Tibial nerve (tissue), 4 donors: ENCODE data around the gene NCBP2. TPM values are rescaled to one million over a fixed set of nuclear protein-coding genes. Genes with fewer than 3 reads are reported as not detected.

Experiments used
- DNase-seq, 2 donors: peaks; one replicate each; pipeline ENCODE4 v3.0.0-alpha.2; 2019; ENCODE audit warnings: low spot score in 2 of 2
- H3K27ac ChIP-seq, 4 donors: fragments of 200-600 bp; sonication (generic) in 3 of 4; one replicate each; pipeline ENCODE4 v1.5.1; 2017 to 2019; ENCODE audit warnings: mild to moderate bottlenecking in 1 of 4
- H3K27me3 ChIP-seq, 2 donors: fragments of 200-600 bp; sonication (generic) in 1 of 2; one replicate each; pipeline versions ENCODE4 v1.5.1 to v1.6.0; 2017 to 2019
- H3K36me3 ChIP-seq, 3 donors: fragments of 200-600 bp; sonication (generic); one replicate each; pipeline ENCODE4 v1.5.1; 2018 to 2019
- H3K4me1 ChIP-seq, 4 donors: fragments of 200-600 bp; sonication (generic) in 3 of 4; one replicate each; pipeline ENCODE4 v1.5.1; 2017 to 2019
- H3K4me3 ChIP-seq, 4 donors: fragments of 200-600 bp; sonication (generic) in 3 of 4; one replicate each; pipeline ENCODE4 v1.5.1; 2017 to 2019; ENCODE audit warnings: mild to moderate bottlenecking in 1 of 4, moderate library complexity in 1 of 4
- H3K9me3 ChIP-seq, 4 donors: fragments of 200-600 bp; sonication (generic) in 3 of 4; one replicate each; pipeline ENCODE4 v1.5.1; 2017 to 2019
- CTCF ChIP-seq, 5 experiments: fragments of 200-600 bp in 3 of 5; fragments of 450-650 bp in 2 of 5; sonication (generic) in 3 of 5; IDR thresholded peaks; one replicate each; pipeline ENCODE4 v1.5.1; 2016 to 2019; ENCODE audit warnings: antibody characterized with exemption in 5 of 5, mild to moderate bottlenecking in 3 of 5, moderate library complexity in 2 of 5
- EP300 ChIP-seq, 2 donors: sonication (generic); formaldehyde crosslinking; IDR thresholded peaks; one replicate each; pipeline ENCODE4 v1.6.1; 2017; ENCODE audit warnings: antibody characterized with exemption in 2 of 2, mild to moderate bottlenecking in 1 of 2
- POLR2A ChIP-seq, 2 donors: fragments of 450-650 bp; IDR thresholded peaks; one replicate each; pipeline ENCODE4 v1.6.1; 2017; ENCODE audit warnings: antibody characterized with exemption in 2 of 2, mild to moderate bottlenecking in 2 of 2, moderate library complexity in 2 of 2
- WGBS, 2 donors: methylation state at CpG; one replicate each; pipeline ENCODE4 v1.1.5; 2018; 5-methylcytosine and 5-hydroxymethylcytosine counted together
- total RNA-seq, 4 donors: library from RNA; depleted of rRNA; stranded (reverse); fragments of >200 nt; gene quantifications; one replicate each; pipeline ENCODE4 v1.1.0, GENCODE V29; 2016

Gene NCBP2
- total RNA-seq, 4 donors from 2014 or later: 25.1 to 45.6 (median 36.6) TPM

GRCh38 chr3:196965112-196965803 is 22.9 kb upstream of the NCBP2 start:
- no peak for DNase-seq
- Histone ChIP-seq H3K9me3 (no peaks in the 10 kb centered on the region), H3K27me3 (no peaks in the 10 kb centered on the region), H3K4me1 (peaks cover 0 to 23% (median 4%) of the 10 kb centered on the region in 4 donors), H3K36me3 (peaks cover 0 to 29% (median 0%) of the 10 kb centered on the region in 3 donors), H3K4me3 (no peak overlapping the region), H3K27ac (no peak overlapping the region)
- 90 to 91% methylated on average over 11 of the region's 11 CpGs for WGBS, 2 donors
- TF ChIP-seq CTCF (IDR thresholded peaks at IDR 0.05) (no peak), POLR2A (IDR thresholded peaks at IDR 0.05) (no peak), EP300 (IDR thresholded peaks at IDR 0.05) (no peak)

- Histone ChIP-seq H3K36me3 (peaks cover 0 to 29% (median 0%) of the 10 kb centered on the region in 3 donors), H3K4me1 (peaks cover 0 to 20% (median 4%) of the 10 kb centered on the region in 4 donors), H3K27ac (no peak overlapping the region), H3K27me3 (no peaks in the 10 kb centered on the region), H3K4me3 (no peak overlapping the region), H3K9me3 (no peaks in the 10 kb centered on the region)
- TF ChIP-seq POLR2A (IDR thresholded peaks at IDR 0.05): no peak
- WGBS, 2 donors: 70 to 73% methylated on average over 2 of the region's 2 CpGs
- no peak for DNase-seq
These were observed 21.3 kb upstream of the NCBP2 start for GRCh38 chr3:196963631-196963953.

GRCh38 chr3:196962930-196963630 is 20.8 kb upstream of the NCBP2 start:
- Histone ChIP-seq H3K9me3 (no peaks in the 10 kb centered on the region), H3K36me3 (peaks cover 0 to 29% (median 0%) of the 10 kb centered on the region in 3 donors), H3K27ac (no peak overlapping the region), H3K27me3 (no peaks in the 10 kb centered on the region), H3K4me1 (peaks cover 0 to 17% (median 3%) of the 10 kb centered on the region in 4 donors), H3K4me3 (no peak overlapping the region)
- DNase-seq: no peak
- no peak for TF ChIP-seq EP300 (IDR thresholded peaks at IDR 0.05)
- TF ChIP-seq CTCF (IDR thresholded peaks at IDR 0.05): no peak
- no peak for TF ChIP-seq POLR2A (IDR thresholded peaks at IDR 0.05)
- 85 to 86% methylated on average over 10 of the region's 10 CpGs for WGBS, 2 donors

GRCh38 chr3:196962108-196962929 is 20.0 kb upstream of the NCBP2 start:
- no peak for TF ChIP-seq EP300 (IDR thresholded peaks at IDR 0.05)
- no peak for TF ChIP-seq CTCF (IDR thresholded peaks at IDR 0.05)
- no peak for TF ChIP-seq POLR2A (IDR thresholded peaks at IDR 0.05)
- no peak for DNase-seq
- Histone ChIP-seq H3K27ac (no peak overlapping the region), H3K9me3 (no peaks in the 10 kb centered on the region), H3K36me3 (peaks cover 0 to 29% (median 0%) of the 10 kb centered on the region in 3 donors), H3K4me3 (no peak overlapping the region), H3K27me3 (no peaks in the 10 kb centered on the region), H3K4me1 (peaks cover 0 to 9% (median 0%) of the 10 kb centered on the region in 4 donors)
- 55 to 61% methylated on average over 9 of the region's 9 CpGs for WGBS, 2 donors

GRCh38 chr3:196954832-196955231 is 12.5 kb upstream of the NCBP2 start:
- H3K36me3 ChIP-seq: peaks cover 0 to 18% (median 0%) of the 10 kb centered on the region in 3 donors
- no peaks in the 10 kb centered on the region for H3K4me1 ChIP-seq
- H3K9me3 ChIP-seq: no peaks in the 10 kb centered on the region
- no peaks in the 10 kb centered on the region for H3K27me3 ChIP-seq
- no peak overlapping the region for H3K27ac ChIP-seq
- no peak overlapping the region for H3K4me3 ChIP-seq
- 79 to 83% methylated on average over 7 of the region's 7 CpGs for WGBS, 2 donors
- no peak for DNase-seq
- TF ChIP-seq CTCF (IDR thresholded peaks at IDR 0.05) (no peak), POLR2A (IDR thresholded peaks at IDR 0.05) (no peak), EP300 (IDR thresholded peaks at IDR 0.05) (no peak)
